Esophagus squamous epithelium (tissue), 4 donors: ENCODE results near the gene CLEC18B.
"Not testable (repeated sequence)": the region's sequence is repeated elsewhere in the genome, so short reads cannot be mapped to it uniquely, and the experiment has no call there.

Source experiments
- POLR2A ChIP-seq, 4 donors: fragments of 450-650 bp; IDR thresholded peaks; one replicate each; pipeline ENCODE4 v1.6.1; 2017; ENCODE audit warnings: antibody characterized with exemption in 4 of 4, mild to moderate bottlenecking in 4 of 4, moderate library complexity in 3 of 4
- TF ChIP-seq, protein P1 (sequence below), 6 experiments: fragments of 450-650 bp in 4 of 6; fragments of 200-600 bp in 2 of 6; sonication (generic) in 2 of 6; IDR thresholded peaks; one replicate each; pipeline ENCODE4 v1.5.1; 2016 to 2019; ENCODE audit warnings: antibody characterized with exemption in 6 of 6, mild to moderate bottlenecking in 4 of 6, moderate library complexity in 4 of 6

DNA sequence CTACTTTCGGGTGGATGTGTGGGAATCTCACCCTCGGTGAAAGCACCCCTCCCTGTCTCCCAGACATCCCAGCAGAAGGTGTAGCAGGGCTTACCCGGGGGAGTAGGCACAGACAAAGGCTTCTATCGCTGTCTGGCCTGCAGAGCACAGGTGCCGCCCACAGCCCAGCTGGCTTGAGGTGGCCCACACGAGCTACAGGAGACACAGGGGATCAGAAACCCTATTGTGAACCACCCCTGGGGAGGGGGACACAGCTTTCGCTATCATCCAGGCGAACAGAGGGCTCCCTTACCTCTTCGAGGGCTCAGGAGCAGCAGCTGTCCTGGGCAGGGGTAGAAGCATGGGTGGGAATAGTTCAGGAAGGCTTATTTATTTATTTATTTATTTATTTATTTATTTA lies 7.8 kb downstream of the CLEC18B start:
- TF ChIP-seq, protein P1, sequence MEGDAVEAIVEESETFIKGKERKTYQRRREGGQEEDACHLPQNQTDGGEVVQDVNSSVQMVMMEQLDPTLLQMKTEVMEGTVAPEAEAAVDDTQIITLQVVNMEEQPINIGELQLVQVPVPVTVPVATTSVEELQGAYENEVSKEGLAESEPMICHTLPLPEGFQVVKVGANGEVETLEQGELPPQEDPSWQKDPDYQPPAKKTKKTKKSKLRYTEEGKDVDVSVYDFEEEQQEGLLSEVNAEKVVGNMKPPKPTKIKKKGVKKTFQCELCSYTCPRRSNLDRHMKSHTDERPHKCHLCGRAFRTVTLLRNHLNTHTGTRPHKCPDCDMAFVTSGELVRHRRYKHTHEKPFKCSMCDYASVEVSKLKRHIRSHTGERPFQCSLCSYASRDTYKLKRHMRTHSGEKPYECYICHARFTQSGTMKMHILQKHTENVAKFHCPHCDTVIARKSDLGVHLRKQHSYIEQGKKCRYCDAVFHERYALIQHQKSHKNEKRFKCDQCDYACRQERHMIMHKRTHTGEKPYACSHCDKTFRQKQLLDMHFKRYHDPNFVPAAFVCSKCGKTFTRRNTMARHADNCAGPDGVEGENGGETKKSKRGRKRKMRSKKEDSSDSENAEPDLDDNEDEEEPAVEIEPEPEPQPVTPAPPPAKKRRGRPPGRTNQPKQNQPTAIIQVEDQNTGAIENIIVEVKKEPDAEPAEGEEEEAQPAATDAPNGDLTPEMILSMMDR (IDR thresholded peaks at IDR 0.05) = not testable (repeated sequence)
- TF ChIP-seq POLR2A (IDR thresholded peaks at IDR 0.05) = not testable (repeated sequence)
